ENCODE measurements around the gene PROM2.

Gene PROM2

DNA sequence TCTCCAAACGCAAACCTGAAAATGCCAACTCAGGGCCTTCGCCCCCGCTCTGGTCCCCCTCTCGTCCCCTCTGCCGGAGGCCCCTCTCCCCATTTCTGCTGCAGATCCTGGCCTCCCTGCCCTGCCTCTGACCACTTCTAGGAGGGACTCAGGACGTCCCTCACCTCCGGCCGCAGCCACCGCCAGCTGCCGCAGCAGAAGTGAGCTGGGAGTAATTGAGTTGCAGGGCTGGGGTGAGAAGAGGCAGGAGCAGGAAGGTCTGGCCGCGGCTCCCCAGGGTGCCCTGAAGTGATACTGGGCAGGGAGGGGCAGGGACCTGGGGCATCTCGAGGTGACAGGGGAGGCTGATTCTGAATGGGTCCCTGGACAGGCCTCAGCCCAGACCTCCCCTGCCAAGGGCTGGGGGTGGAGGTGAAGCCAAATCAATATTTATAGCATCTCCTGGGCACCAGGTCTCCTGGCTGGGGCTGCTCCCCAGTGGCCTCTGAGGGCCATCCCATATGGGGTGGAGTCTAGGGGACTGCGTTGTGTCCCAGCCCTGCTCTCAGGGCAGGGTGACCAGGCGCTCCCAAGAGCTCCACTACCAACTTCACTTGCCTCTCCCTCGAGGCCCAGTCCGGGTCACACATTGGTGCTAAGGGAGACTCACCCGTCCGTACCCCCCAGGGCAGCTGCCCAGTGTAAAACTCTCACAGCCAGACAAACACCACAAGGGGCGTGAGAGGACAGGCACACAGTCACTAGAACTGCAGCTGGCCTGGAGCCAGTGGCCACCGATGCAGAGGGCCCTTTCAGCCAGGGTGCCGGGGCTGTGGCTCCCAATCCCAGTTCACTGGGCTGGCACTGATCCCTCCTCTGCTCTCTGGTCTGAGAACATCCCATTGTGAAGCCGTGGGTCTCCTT, 55.9 kb downstream of the PROM2 start:
- Mint-ChIP-seq H3K27ac (no peak overlapping the region), H3K4me3 (no peak overlapping the region), H3K36me3 (no peaks in the 10 kb centered on the region), H3K4me1 (no peaks in the 10 kb centered on the region), H3K9me3 (no peaks in the 10 kb centered on the region)
- ATAC-seq (no peak), DNase-seq (ENCODE audit: low spot score in 2 of 2) (no peak)

DNA sequence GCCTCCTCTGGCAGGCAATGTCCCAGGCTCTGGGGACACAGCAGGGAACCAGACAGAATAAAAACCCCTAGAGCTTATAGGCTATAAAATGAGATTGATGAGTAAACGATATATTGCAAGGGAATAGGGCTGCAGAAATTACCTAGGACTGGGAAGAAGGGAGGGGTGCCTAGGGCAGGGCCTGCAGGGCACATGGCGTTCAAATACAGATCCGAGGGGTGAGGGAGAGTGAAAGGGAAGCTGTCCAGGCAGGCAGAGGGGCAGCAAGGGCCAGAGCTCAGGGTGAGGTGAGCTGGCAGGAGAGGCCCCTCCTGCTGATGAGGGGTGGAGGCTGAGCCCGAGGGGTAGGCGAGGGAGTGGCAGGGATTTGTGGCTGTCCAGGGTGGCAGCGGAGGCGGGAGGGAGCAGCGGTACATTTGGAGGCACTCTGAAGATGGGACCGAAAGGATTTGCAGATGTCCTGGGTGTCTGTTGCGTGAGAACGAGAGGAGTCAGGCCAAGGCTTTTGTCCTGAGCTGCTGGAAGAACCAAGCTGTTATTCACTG, 56.6 kb downstream of the PROM2 start:
- no peak overlapping the region for H3K27ac Mint-ChIP-seq
- no peak for DNase-seq (ENCODE audit: low spot score in 2 of 2)
- no peak for ATAC-seq

DNA sequence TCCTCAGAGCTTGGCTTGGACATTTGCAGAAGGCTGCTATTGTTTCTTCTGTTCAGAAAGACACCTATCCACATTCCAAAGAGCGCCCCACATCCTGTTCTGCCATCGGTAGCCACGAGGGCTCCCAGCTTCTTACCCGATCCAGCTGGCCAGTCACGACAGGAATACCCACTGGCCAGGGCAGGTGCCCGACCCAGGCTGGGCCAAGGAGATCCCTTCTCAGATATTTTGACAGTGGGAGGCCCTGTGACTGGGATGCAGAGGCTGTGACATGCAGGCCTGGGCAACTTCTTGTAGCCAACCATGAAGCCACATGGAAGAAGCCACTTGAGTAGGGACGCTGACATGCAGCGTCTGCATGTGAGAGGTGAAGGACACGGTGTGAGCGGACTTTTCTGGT, 57.4 kb downstream of the PROM2 start:
- Mint-ChIP-seq H3K4me1 (no peaks in the 10 kb centered on the region), H3K27ac (no peak overlapping the region), H3K4me3 (no peak overlapping the region), H3K36me3 (no peaks in the 10 kb centered on the region), H3K9me3 (no peaks in the 10 kb centered on the region)
- ATAC-seq (no peak), DNase-seq (ENCODE audit: low spot score in 2 of 2) (no peak)

More for the DNA sequence above, 56.6 kb downstream of the PROM2 start:
- Mint-ChIP-seq H3K9me3 (no peaks in the 10 kb centered on the region), H3K36me3 (no peaks in the 10 kb centered on the region), H3K4me3 (no peak overlapping the region), H3K4me1 (no peaks in the 10 kb centered on the region)

DNA sequence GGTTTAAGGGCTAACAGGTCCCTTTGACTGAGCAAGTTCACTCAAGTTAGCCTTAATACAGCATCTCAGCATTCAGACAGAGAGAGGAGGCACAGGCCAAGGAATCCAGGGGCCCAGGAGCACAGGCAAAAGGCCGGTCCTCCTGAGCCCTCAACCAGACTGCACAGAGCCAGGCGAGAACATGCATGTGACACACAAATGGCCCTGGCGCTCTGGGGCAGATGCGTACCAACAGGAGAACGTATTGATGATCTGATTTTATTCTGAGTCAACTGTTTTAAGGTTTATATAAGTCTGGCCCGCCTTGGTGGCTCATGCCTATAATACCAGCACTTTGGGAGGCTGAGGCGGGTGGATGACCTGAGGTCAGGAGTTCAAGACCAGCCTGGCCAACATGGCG, 57.8 kb downstream of the PROM2 start:
- no peaks in the 10 kb centered on the region for H3K9me3 Mint-ChIP-seq

DNA sequence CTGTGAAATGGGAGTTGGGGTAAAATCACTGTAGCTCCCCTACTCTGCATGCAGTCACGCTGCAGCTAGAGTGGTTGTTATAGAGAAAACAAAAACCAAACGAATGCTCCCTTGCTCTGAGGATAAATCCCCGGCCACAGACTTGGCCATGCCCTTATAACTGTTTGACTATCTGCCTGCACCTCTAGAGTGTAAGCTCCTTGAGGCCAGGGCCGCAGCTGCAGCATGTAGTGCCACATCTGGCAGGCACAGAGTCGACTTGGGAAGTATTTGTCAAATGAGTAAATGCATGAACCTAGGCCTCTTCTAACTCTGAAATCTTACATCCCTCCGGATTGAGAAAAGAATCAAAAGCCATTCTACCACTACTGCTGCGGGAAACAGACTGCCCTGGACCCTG, 58.8 kb downstream of the PROM2 start:
- no peak for ATAC-seq
- Mint-ChIP-seq H3K9me3 (no peaks in the 10 kb centered on the region), H3K36me3 (no peaks in the 10 kb centered on the region), H3K4me1 (no peaks in the 10 kb centered on the region), H3K27ac (no peak overlapping the region), H3K4me3 (no peak overlapping the region)
- DNase-seq (ENCODE audit: low spot score in 2 of 2), result no peak

More for the DNA sequence above, 57.8 kb downstream of the PROM2 start:
- DNase-seq (ENCODE audit: low spot score in 2 of 2) (no peak), ATAC-seq (no peak)
- no peak overlapping the region for H3K27ac Mint-ChIP-seq
- no peaks in the 10 kb centered on the region for H3K36me3 Mint-ChIP-seq
- H3K4me1 Mint-ChIP-seq, result no peaks in the 10 kb centered on the region
- no peak overlapping the region for H3K4me3 Mint-ChIP-seq

DNA sequence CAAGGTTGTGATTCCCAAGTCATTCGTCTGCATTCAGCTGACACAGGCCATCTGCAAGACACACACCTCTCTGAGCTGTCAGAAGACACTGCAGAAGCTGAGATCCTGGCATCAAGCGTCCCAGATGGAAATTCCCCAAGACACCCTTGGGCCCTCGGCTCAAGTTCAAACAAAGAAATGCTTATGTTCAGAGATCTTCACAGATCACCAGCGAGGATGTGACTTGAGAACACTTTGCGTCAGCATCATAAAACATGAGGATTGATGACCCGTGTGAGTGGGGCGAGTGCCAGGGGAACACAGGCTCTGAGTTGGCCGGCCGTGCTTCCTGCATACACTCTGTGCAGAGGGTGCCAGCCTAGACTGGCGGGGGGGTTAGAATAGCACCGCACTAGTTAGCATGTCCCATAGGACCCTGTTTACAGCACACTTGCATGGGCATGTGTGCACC, 59.7 kb downstream of the PROM2 start:
- Mint-ChIP-seq H3K4me1 (no peaks in the 10 kb centered on the region), H3K27ac (no peak overlapping the region), H3K4me3 (no peak overlapping the region), H3K9me3 (no peaks in the 10 kb centered on the region), H3K36me3 (no peaks in the 10 kb centered on the region)
- no peak for ATAC-seq
- no peak for DNase-seq (ENCODE audit: low spot score in 2 of 2)

DNA sequence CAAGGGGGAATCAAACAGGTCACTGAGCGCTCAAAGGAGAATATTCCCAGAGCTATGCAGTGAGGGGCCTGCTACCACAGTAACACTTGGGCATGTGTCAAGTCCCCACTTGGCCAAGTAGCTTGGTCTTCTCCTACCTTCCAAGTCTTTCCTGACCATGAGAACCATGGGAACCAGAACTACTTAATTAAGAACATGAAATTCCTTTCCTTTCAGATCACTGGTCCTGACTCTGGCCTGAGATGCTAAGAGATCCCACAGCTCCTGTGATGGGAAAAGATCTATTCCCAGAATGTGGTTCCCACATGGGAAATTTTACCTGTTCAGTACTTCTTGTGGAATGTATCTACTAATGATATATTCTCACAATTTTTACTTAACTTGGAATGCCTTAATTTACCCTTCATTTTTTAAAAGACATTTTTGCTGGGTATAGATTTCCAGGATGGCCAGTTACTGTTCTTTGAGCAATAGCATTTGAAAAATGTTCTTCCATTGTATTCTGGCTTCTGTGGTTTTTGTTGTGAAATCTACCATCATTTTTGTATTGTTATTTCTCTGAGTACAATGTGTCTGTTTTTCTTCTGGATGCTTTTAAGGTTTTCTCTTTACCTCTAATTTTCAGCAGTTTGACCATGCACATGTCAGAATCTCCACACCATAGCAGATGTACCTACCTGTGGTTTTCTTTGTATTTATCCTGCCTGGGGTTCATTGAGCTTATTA, 60.8 kb downstream of the PROM2 start:
- no peaks in the 10 kb centered on the region for H3K36me3 Mint-ChIP-seq
- ATAC-seq (no peak), DNase-seq (ENCODE audit: low spot score in 2 of 2) (no peak)
- no peaks in the 10 kb centered on the region for H3K9me3 Mint-ChIP-seq
- no peak overlapping the region for H3K4me3 Mint-ChIP-seq
- H3K27ac Mint-ChIP-seq, result no peak overlapping the region
- no peaks in the 10 kb centered on the region for H3K4me1 Mint-ChIP-seq

DNA sequence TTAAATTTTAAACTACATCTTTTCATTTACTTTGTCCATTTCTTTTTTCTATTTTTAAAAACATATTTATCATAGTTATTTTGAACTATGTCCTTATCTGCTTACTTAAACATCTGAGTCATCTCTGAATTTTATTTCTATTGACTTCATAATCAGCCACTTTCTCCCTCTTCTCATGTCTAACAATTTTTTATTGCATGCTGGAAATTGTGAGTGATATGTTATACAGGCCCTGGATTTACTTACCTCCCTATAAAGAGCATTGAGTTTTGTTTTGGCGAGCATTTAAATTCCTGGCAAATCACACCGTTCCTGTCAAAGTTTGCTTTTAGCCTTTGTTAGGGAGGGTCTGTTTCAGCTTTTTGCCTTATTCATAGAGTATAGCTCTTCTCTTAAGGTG, 62.2 kb downstream of the PROM2 start:
- H3K4me1 Mint-ChIP-seq, result no peaks in the 10 kb centered on the region

DNA sequence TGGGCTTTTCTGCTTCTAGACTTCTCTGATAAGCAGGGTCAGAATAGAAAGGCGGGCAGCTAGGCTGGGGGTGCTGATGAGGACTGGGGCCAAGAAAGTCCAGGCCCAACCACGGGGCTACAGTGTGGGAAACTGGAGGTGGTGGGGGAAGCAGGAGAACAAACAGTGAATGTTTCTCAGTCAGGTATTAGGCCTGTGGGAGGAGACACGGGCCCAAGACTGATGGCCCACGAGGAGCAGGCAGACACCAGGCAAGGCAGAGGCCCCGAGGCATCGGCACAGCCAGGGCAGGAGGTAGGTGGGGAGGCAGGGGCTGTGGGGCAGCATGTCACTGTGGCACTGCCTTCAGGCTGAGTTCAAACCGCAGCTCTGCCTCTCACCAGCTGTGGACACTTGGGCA, 63.6 kb downstream of the PROM2 start:
- Mint-ChIP-seq H3K9me3 (no peaks in the 10 kb centered on the region), H3K4me3 (no peak overlapping the region), H3K4me1 (no peaks in the 10 kb centered on the region), H3K27ac (no peak overlapping the region), H3K36me3 (no peaks in the 10 kb centered on the region)
- ATAC-seq, result no peak
- DNase-seq (ENCODE audit: low spot score in 2 of 2), result no peak

More for the DNA sequence above, 62.2 kb downstream of the PROM2 start:
- H3K9me3 Mint-ChIP-seq, result no peaks in the 10 kb centered on the region
- no peak overlapping the region for H3K27ac Mint-ChIP-seq
- H3K36me3 Mint-ChIP-seq, result no peaks in the 10 kb centered on the region
- no peak overlapping the region for H3K4me3 Mint-ChIP-seq
- no peak for DNase-seq (ENCODE audit: low spot score in 2 of 2)
- no peak for ATAC-seq
